BJ (cell line): ENCODE results near the gene NPHS1. TPM values are rescaled to one million over a fixed set of nuclear protein-coding genes. Genes with fewer than 3 reads are reported as not detected.

Experiments
- CTCF ChIA-PET: fragments of 350-600 bp; formaldehyde crosslinking; extraction: SDS; loops from one replicate; lab custom pipeline; 2021; ENCODE audit warnings: antibody characterized with exemption, inconsistent platforms; lab: Yijun Ruan, JAX
- POLR2A ChIA-PET: fragments of 300-600 bp; sonication (Branson Sonifier 250); formaldehyde crosslinking; extraction: SDS; loops from one replicate; lab custom pipeline; 2021; ENCODE audit warnings: antibody characterized with exemption; lab: Charles Lee
- DNase-seq: peaks from one replicate; pipeline ENCODE4 v3.0.0-alpha.2; 2011; ENCODE audit warnings: low read depth
- H3K27me3 ChIP-seq: 2 replicates; pipeline ENCODE4 v1.6.0; 2011; ENCODE audit warnings: low read length; ENCODE audit not compliant: control insufficient read depth, insufficient read depth
- H3K36me3 ChIP-seq: 2 replicates; pipeline ENCODE4 v1.5.1; 2011; ENCODE audit warnings: low read length; ENCODE audit not compliant: control insufficient read depth, insufficient read depth
- H3K4me3 ChIP-seq: 2 replicates; pipeline ENCODE4 v1.5.1; 2011; ENCODE audit warnings: low read depth, mild to moderate bottlenecking, control low read depth, low read length
- polyA minus RNA-seq: library from RNA; depleted of rRNA, polyadenylated mRNA; stranded (reverse); fragments of >200 nt; gene quantifications from 2 replicates; pipeline ENCODE4 v1.2.3, GENCODE V29; 2011; rRNA and poly(A)+ RNA removed
- polyA plus RNA-seq: library from polyadenylated mRNA; depleted of rRNA; stranded (reverse); fragments of >200 nt; gene quantifications from 2 replicates; pipeline ENCODE4 v1.2.3, GENCODE V29; 2011; rRNA removed
- TF ChIP-seq, protein P1 (sequence below): IDR thresholded peaks from 2 replicates; pipeline ENCODE4 v1.5.1; 2011; ENCODE audit warnings: low read depth, mild to moderate bottlenecking, control low read depth, inconsistent platforms, low read length, moderate library complexity; ENCODE audit not compliant: insufficient read depth

The NPHS1 gene, protein sequence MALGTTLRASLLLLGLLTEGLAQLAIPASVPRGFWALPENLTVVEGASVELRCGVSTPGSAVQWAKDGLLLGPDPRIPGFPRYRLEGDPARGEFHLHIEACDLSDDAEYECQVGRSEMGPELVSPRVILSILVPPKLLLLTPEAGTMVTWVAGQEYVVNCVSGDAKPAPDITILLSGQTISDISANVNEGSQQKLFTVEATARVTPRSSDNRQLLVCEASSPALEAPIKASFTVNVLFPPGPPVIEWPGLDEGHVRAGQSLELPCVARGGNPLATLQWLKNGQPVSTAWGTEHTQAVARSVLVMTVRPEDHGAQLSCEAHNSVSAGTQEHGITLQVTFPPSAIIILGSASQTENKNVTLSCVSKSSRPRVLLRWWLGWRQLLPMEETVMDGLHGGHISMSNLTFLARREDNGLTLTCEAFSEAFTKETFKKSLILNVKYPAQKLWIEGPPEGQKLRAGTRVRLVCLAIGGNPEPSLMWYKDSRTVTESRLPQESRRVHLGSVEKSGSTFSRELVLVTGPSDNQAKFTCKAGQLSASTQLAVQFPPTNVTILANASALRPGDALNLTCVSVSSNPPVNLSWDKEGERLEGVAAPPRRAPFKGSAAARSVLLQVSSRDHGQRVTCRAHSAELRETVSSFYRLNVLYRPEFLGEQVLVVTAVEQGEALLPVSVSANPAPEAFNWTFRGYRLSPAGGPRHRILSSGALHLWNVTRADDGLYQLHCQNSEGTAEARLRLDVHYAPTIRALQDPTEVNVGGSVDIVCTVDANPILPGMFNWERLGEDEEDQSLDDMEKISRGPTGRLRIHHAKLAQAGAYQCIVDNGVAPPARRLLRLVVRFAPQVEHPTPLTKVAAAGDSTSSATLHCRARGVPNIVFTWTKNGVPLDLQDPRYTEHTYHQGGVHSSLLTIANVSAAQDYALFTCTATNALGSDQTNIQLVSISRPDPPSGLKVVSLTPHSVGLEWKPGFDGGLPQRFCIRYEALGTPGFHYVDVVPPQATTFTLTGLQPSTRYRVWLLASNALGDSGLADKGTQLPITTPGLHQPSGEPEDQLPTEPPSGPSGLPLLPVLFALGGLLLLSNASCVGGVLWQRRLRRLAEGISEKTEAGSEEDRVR (N-terminal part only)
- not detected in 2 replicates for polyA plus RNA-seq
- polyA minus RNA-seq: not detected in 2 replicates

DNA sequence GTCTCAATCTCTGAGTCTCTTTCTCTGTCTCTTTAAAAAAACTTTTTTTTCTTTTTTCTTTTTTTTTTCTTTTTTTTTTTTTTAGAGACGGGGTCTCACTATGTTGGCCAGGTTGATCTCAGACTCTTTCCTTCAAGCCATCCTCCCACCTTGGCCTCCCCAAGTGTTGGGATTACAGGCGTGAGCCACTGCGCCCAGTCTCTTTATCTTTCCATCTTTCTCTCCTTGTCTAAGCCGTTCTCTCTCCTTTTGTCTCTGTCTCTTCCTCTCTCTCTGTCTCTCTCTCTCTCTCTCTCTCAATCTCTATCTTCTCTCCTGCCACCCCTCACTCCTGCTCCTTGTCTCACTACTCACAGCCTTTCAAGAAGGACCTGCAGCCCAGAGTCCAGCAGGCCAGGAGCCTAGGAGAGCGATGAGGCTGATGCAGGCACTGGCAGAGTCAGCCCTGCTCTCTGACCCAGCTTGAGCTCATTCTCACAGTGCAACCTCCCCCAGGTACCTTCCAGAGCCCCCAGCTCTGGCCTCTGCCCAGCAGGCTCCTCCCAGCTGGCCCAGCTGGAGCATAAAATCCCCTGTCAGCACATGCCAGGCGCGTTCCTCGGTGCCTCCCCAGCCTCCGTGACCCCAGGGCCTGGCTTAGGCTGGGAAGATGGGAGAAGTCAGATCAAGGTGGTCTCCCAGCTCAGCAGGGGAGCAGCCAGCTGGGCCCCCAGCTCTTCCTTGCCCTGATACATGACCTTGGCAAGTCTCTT, at the start of gene NPHS1:
TSS of gene NPHS1 (minus strand) at position 476 of the 752 bp plus-strand sequence. CDS start 667 bp downstream, outside the sequence.
- TF ChIP-seq, protein P1, sequence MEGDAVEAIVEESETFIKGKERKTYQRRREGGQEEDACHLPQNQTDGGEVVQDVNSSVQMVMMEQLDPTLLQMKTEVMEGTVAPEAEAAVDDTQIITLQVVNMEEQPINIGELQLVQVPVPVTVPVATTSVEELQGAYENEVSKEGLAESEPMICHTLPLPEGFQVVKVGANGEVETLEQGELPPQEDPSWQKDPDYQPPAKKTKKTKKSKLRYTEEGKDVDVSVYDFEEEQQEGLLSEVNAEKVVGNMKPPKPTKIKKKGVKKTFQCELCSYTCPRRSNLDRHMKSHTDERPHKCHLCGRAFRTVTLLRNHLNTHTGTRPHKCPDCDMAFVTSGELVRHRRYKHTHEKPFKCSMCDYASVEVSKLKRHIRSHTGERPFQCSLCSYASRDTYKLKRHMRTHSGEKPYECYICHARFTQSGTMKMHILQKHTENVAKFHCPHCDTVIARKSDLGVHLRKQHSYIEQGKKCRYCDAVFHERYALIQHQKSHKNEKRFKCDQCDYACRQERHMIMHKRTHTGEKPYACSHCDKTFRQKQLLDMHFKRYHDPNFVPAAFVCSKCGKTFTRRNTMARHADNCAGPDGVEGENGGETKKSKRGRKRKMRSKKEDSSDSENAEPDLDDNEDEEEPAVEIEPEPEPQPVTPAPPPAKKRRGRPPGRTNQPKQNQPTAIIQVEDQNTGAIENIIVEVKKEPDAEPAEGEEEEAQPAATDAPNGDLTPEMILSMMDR: no peak
- CTCF ChIA-PET: no interaction called here
- H3K4me3 ChIP-seq: no peak within 1 kb of the TSS
- POLR2A ChIA-PET: no interaction called here
- no peaks in the 10 kb centered on the region for H3K36me3 ChIP-seq
- no peak for DNase-seq
- H3K27me3 ChIP-seq: peaks cover 24% of the 10 kb centered on the region

DNA sequence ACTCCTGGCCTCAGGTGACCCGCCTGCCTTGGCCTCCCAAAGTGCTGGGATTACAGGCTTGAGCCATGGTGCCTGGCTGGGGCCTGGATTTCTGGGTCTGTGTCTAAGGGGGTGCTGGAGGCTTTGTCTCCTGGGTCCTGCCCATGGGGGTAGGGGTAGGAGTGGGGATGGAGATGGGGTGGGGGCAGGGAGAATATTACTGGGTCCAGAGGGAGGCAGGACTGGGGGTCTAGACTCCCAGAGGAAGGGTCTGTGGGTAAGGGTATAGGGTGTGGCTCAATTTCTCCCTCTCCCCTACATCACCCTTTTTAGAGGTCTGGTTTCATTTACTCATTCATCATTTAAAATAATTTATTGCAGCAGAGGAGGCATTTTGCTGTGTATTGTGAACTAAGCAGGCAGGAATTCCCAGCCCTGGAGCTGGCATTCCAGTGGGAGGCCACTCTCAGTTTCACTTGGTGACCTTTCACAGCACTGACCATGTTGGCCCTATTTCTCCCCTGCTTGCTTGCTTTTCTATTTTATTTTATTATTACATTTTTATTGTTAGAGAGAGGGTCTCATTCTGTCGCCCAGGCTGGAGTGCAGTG, 48.8 kb upstream of the NPHS1 start:
- Histone ChIP-seq H3K36me3 (peaks cover 9% of the 10 kb centered on the region), H3K4me3 (peak overlapping the region; percentile 77), H3K27me3 (no peaks in the 10 kb centered on the region)
- TF ChIP-seq, protein P1: no peak
- peak; percentile 45 for DNase-seq
- CTCF ChIA-PET: interaction anchor here (0.8 kb wide), 1 partner anchor 18 kb away, joined by 5 read pairs; no protein-coding TSS in a partner anchor
- POLR2A ChIA-PET: no interaction called here

DNA sequence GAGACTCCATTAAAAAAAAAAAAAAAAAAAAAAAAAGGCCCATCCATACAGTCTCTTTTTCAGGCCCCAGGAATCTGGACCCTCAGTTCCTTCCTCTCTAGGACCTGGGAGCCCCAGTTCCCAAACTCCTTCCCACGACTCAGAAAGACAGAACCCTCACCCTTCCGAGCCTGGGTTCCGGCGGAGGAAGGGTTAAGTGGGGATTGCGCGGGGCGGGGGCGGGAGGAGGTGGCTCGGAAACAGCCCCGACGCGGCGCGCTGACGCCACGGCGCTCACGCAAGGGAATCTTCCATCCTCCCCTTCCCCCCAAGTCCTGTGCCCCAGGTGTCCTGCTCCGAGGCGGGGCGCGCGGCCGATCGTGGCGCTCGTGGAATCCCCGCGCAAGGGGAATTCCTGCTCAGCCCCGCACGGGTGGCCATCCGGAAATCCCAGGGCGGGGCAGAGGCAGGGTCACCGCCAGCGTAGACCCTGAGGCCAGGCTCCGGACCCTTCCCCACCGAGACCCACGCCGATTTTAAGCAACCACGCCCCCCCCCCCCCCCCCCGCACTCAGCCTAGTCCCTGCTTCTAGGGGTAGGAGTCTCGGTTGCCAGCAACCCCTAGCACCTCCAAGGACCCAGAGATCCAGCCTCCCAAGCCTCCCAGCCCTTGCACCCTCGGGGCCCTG, 47.4 kb upstream of the NPHS1 start:
- CTCF ChIA-PET: no interaction called here
- DNase-seq: no peak
- H3K36me3 ChIP-seq: peaks cover 15% of the 10 kb centered on the region
- TF ChIP-seq, protein P1: no peak
- H3K4me3 ChIP-seq: peak overlapping the region; percentile 77
- no peaks in the 10 kb centered on the region for H3K27me3 ChIP-seq
- POLR2A ChIA-PET: no interaction called here

DNA sequence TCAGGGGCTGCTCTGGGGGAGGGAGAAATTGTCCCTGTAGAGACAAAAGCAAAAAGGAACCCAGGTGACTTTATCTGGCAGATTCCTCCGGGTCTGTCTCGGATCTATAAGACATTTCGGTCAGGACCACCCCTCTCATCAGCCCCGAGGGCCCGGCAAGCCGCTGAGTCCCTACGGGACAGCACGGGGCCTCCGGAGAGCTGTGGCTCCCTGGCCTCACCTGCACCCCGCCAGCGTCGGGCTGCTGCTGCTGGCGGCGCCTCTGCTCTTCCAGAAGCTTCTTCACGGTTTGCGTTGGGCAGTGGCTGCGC, 46.1 kb upstream of the NPHS1 start:
- ChIA-PET POLR2A (no interaction called here), CTCF (interaction anchor here (1.4 to 1.5 kb wide), 2 partner anchors 16 to 33 kb away, joined by 5 to 6 read pairs; no protein-coding TSS in a partner anchor)
- TF ChIP-seq, protein P1: no peak
- H3K4me3 ChIP-seq: peak overlapping the region; percentile 77
- DNase-seq: no peak
- no peaks in the 10 kb centered on the region for H3K27me3 ChIP-seq
- peaks cover 15% of the 10 kb centered on the region for H3K36me3 ChIP-seq
